HFF-Myc (cell line): ENCODE results near the gene SLC25A26.
"Not testable (repeated sequence)": the region's sequence is repeated elsewhere in the genome, so short reads cannot be mapped to it uniquely, and the experiment has no call there.

Experiments used
- DNase-seq: peaks from one replicate; pipeline ENCODE4 v3.0.0-alpha.2; 2011; ENCODE audit warnings: low read depth; ENCODE audit errors: extremely low read depth
- H3K4me3 ChIP-seq: replicated peaks from 2 replicates; pipeline ENCODE4 v1.5.1; 2011; ENCODE audit warnings: low read depth, mild to moderate bottlenecking, control low read depth, low read length
- CTCF ChIP-seq: IDR thresholded peaks from 2 replicates; pipeline ENCODE4 v1.5.1; 2012; ENCODE audit warnings: mild to moderate bottlenecking, low read depth, low read length, control low read depth; ENCODE audit errors: missing control alignments

SLC25A26 gene

GRCh38 chr3:66270288-66270687, 49.5 kb downstream of the SLC25A26 start:
- DNase-seq, result no peak
- no peak for TF ChIP-seq CTCF
- H3K4me3 ChIP-seq, result no peak overlapping the region

- no peak overlapping the region for H3K4me3 ChIP-seq
- no peak for DNase-seq
- no peak for TF ChIP-seq CTCF
Observed at GRCh38 chr3:66270701-66271100, 49.9 kb downstream of the SLC25A26 start.

- no peak for DNase-seq
- H3K4me3 ChIP-seq, result no peak overlapping the region
- TF ChIP-seq CTCF, result no peak
Observed at GRCh38 chr3:66271231-66271630, 50.4 kb downstream of the SLC25A26 start.

GRCh38 chr3:66272016-66272415, 51.2 kb downstream of the SLC25A26 start:
- TF ChIP-seq CTCF, result no peak
- no peak overlapping the region for H3K4me3 ChIP-seq
- DNase-seq, result no peak

- not testable (repeated sequence) for H3K4me3 ChIP-seq, DNase-seq
Observed at GRCh38 chr3:66274837-66275236, 54.0 kb downstream of the SLC25A26 start.

- H3K4me3 ChIP-seq, result no peak overlapping the region
- TF ChIP-seq CTCF, result peak; percentile 46
- peak; percentile 62 for DNase-seq
Observed at GRCh38 chr3:66276705-66277274, 56.0 kb downstream of the SLC25A26 start.

- DNase-seq, result no peak
- no peak overlapping the region for H3K4me3 ChIP-seq
- no peak for TF ChIP-seq CTCF
Observed at GRCh38 chr3:66279168-66279567, 58.4 kb downstream of the SLC25A26 start.

GRCh38 chr3:66280304-66280703, 59.5 kb downstream of the SLC25A26 start:
- no peak for DNase-seq
- no peak overlapping the region for H3K4me3 ChIP-seq
- TF ChIP-seq CTCF, result no peak

GRCh38 chr3:66291922-66292321, 71.1 kb downstream of the SLC25A26 start:
- not testable (repeated sequence) for H3K4me3 ChIP-seq, DNase-seq
